DMS53 treated with DMSO at 0.1 percent for 48 hours (cell line): ENCODE measurements around the gene BAIAP3.

Experiments used
- DNase-seq: peaks from one replicate; lab custom pipeline; 2025; ENCODE audit not compliant: unreplicated experiment; lab: John Stamatoyannopoulos, UW

Gene BAIAP3

DNA sequence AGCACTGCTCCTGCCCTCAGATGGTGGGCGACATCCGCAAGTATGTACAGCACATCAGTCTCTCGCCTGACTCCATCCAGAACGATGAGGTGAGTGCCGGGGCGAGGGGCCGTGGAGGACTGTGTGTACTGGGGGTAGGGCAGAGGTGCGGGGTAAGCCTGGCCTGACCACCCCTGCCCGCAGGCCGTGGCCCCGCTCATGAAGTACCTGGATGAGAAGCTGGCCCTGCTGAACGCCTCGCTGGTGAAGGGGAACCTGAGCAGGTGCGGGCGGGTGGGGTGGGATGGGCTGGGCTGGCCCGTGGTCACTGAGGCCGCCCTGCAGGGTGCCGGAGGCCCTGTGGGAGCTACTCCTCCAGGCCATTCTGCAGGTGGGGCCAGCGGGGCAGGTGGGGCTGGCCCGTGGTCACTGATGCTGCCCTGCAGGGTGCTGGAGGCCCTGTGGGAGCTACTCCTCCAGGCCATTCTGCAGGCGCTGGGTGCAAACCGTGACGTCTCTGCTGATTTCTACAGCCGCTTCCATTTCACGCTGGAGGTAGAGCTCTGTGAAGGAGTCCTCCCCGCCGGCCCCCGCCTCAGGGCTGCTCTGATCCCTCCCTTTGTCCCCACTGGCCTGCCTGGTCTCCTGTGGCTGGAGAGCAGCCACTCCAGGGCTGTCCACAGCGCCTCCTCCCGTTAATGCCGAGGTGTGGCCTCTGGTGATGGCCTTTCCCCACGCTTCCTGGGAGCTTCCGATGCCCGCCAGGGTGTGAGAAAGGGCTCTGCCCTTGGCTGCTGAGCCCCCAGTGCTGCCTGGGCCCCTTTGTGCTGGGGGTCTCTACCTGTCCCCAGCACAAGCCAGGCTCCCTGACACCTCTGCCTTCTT is 13.2 kb downstream of the BAIAP3 start:
- no peak for DNase-seq

DNA sequence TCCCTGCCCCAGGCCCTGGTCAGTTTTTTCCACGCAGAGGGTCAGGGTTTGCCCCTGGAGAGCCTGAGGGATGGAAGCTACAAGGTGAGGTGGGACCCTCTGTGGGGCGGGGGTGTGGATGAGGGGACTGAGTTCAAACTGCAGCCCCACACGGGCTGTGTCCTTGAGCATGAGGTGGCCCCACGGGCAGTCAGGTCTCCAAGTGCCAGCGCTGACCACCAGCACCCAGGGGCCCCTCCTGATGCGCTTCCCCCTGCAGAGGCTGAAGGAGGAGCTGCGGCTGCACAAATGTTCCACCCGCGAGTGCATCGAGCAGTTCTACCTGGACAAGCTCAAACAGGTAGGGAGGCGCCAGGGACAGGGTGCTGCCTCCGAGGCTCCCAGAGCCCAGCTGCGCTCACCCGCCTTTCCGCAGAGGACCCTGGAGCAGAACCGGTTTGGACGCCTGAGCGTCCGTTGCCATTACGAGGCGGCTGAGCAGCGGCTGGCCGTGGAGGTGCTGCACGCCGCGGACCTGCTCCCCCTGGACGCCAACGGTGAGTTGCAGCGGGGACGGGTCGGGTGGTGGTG is 13.9 kb downstream of the BAIAP3 start:
- no peak for DNase-seq

DNA sequence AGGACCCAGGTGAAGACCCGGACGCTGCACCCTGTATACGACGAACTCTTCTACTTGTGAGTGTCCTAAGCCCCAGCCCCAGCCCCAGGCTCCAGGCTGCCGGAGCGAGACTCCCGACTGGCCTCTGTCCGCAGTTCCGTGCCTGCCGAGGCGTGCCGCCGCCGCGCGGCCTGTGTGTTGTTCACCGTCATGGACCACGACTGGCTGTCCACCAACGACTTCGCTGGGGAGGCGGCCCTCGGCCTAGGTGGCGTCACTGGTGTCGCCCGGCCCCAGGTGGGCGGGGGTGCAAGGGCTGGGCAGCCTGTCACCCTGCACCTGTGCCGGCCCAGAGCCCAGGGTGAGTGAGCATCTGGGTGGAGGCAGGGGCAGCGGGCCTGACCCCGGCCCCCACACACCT is 14.5 kb downstream of the BAIAP3 start:
- no peak for DNase-seq

DNA sequence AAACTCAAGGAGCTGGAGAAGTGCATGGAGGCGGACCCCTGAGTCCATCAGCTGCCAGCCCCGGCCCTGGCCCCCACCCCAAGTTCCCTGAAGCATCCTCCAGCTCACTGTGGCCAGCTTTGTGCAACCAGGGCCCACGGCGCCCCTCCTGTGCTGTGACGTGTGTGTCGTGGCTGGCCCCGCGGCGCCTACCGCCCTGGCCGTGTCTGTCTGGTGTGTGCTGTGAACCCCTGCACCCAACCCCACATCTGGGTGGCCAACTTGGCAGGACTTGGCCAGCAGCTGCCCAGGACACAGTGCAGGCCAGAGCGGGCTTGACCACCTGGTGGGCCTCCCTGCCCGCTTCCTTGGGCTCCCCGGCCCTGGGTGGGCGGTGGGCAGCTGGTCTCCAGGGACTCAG is 15.0 kb downstream of the BAIAP3 start:
- DNase-seq = no peak

DNA sequence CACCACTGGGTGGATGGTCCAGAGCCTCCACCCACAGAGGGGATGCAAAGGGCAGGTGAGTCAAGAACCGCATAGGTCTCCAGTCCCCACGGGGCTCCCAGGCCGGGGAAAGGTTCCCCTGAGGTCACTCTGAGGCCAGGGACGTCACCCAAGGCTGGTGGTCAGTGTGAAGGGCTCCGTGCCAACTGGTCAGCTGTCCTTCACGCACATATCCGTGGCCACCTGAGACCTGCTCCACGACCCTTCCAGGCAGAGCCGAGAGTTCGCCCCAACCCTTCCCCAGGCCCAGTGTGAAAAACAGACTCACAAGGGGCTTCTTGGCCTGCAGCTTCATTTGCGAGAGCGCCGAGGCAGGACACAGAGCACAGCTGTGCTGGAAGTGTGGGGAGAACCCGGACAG is 15.5 kb downstream of the BAIAP3 start:
- no peak for DNase-seq

DNA sequence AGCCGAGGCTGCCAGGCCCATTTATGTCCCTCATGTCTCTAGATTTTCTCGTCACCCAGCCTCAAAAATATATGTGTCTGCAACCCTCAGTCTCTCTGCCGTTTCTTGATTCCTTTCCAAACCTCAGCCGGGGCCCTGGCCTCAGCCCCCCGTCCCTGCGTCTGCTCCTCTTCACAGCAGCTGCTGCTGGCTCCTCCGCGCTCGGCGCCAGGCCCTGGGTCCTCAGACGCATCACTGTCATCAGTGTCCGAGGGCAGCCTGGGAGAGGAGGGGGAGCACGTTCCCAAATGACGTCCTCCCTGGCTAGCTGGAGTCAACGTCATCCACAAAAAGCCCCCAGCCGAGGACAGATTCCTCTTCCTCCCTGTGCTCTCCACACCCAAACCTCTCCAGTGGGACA is 15.9 kb downstream of the BAIAP3 start:
- DNase-seq = no peak

DNA sequence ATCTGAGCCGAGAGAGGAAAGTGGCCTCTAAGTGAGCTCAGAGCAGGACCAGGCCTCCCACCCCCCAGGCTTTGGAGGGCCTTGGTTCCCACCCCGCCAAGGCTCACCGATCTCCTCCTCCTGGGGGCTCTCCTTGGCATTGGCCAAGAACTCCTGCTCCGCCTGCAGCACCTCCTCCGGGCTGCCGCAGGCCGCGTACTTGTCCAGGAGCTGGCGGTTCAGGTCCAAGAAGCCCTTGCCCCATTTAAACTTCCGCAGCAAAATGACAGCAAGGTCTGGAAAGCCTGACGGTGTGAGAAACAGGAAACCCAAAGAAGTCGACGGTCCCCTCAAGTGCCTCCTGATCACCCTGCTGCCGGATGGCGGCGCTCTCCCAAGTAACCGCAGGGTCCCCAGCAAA is 16.5 kb downstream of the BAIAP3 start:
- DNase-seq = no peak

DNA sequence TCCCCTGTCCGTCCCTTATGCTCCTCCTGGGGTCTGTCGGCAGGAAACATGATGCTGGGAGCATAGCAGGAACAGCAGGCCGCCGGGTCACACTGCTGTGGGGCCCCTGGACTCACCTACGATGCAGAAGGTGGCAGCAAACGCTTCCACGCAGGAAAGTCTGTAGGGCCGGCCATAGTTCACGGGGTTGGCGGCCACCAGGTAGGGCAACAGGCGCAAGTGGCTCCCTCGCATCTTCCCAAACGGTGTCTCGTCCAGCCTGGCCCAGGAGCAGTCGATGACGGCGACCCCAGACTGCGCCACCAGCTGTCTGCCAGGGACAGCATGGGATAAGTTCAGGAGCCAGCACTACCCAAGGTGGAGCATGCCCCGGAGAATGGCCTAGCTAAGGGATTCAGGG is 17.2 kb downstream of the BAIAP3 start:
- DNase-seq = no peak

DNA sequence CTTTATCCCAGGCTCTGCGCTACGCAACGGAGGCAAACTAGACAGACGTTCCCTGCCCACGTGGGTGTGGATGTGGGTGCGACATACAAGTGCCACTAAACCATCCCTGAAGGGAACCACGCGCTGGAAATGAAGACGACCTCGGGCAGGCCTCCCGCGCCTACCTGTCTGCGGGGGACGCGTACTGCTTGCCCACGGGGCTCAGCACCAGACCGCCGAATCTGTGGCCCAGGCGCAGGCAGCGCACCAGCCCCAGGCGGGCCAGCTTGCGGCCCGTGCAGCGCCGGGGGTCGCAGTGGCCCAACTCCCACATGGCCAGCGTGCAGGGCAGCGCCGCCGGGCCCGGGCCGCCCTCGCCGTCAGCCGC is 17.8 kb downstream of the BAIAP3 start:
- DNase-seq = no peak

DNA sequence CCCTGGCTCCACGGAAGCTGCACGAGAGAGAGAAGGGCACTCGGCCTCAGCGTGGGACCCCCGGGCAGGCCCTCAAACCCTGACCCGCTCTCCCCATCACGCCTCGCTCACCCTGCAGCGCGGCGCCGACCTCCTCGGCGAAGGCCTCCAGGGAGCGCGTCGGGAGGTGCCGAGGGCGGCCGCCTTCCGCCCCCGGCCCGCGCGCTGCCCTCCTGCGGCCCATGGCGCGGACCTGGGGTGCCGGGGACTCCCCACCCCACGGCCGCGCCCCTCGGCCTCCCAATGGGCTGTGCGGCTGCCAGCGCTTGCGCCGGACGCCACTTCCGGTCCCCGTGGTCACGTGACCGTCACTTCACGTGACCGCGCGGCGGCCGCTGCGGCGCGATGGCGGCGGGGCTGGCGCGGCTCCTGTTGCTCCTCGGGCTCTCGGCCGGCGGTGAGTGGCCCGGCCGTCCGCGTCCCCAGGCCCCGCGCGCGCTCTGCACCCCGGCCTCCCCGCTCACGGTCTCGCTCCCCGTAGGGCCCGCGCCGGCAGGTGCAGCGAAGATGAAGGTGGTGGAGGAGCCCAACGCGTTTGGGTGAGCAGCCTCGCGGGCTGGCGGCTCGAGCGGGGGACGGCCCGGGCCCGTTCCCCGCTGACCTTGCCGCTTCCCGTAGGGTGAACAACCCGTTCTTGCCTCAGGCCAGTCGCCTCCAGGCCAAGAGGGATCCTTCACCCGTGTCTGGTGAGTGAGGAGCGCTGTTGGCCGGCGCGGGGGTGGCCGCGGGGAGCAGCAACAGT is 18.3 kb downstream of the BAIAP3 start, which contains the start of the genes GNPTG and TSR3:
GNPTG (plus strand) TSS at position 350 of the 781 bp plus-strand sequence; CDS start at position 385, 35 bp downstream.
TSR3 (minus strand) TSS at position 297 of the 781 bp plus-strand sequence; CDS start at position 223, 74 bp downstream.
- DNase-seq = peak; percentile 20

DNA sequence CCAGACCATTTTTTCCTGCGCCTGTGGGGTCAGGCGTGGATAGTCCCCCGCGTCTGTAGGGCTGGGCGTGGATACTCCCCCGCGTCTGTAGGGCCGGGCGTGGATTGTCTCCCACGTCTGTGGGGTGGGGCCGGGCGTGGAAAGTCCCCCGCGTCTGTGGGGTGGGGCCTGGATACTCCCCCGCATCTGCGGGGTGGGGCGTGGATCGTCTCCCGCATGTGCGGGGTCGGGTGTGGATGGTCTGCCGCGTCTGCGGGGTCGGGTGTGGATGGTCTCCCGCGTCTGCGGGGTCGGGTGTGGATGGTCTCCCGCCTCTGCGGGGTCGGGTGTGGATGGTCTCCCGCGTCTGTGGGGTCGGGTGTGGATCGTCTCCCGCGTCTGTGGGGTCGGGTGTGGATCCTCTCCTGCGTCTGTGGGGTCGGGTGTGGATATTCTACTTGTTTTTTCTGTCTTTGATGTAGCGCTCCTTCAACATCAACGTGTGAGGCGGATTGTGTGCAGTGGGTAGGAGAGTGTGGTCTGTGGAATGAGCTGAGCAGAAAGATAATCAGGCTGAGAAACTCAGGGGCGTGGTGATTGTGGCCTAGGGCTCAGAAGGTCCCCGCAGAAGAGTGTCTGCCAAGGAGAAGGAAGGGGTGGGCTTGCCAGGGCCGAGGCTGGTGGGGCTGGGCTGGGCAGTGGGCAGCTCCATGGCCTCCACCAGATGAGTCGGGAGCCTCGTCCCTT is 21.5 kb downstream of the BAIAP3 start:
- no peak for DNase-seq

DNA sequence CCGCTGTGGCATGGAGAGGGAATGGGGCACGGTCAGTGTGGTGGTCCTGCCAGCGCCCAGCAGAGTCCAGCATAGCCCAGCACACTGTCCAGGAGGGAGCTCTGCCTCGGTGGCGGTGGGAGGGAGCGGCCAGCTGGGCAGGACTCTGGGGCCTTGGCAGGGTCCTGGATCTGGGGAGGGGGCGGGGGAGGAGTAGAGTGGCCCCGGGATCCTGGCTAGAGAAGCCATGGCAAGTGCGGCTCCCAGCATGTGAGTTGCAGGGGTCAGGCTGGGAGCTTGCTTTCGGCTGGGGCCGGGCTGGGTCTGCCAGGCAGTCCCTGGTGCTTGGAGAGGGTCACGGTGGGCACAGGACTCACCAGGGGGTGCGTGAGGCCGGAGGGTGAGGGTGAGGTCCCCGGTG is 22.1 kb downstream of the BAIAP3 start:
- no peak for DNase-seq

DNA sequence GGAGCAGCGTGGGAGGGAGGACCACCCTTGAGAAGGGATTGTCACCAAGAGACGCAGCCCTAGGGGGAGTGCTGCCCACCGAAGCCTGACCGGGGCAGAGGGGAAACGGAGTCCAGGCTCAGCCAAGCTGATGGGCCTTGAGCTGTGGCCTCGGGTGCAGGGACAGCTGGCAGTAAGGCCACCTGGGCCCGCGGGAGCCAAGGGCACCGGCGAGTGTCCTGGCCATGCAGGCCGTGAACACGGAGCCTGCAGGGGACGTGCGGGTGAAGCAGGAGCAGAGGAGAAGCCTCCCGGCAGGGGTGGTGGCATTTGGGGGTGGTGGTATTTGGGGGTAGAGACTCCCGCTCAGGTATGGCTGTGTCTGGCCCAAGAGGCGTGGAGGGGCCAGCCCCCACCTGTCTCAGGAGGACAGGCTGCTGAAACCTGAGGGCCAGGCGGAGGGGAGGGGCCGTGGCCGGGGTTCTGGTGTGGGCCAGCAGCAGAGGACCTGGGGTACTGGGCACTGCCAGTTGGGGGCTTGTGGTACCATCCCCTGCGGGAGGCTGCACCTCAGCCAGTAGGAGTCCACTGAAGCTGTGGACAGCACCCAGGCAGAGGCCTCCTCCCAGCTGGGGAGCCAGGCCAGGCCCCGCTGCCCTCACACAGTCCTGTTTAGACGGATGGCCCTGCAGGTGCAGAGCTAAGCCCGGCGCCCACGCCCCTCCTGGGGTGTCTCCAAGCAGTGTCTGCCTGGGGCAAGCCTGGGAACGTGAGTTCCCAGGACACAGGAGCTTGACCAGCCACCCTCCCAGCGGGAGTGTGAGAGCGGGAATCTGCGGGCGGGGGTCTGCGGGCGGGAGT is 22.8 kb downstream of the BAIAP3 start:
- DNase-seq = no peak

DNA sequence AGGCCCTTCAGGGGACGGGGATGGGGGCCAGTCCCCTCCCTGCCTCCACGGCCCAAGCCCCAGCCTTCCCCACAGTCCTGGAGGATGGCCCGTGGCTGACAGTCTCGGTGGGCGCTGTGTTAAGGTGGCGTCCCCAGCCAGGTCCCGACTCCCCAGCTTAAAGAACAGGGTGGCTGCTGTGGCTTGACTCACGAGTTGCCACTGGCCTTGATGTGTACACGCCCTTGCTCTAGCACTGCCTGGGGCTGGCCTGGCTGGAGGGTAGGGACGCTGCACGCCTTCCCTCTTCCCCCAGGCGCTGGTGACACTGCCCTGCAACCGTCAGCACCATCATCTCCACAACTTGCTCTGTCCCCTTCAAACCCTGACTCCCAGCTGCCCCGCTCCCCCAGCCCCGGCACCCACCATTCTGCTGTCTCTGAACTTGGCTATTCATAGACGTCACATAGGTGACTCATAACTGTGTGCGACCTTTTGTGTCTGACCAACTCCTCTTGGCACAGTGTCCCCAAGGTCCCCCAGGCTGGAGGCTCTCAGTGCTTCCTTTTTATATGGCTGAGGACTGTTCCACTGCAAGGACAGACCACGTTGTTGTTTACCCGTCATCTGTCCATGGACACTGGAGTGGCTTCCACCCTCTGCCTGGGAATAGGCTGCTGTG is 24.6 kb downstream of the BAIAP3 start:
- DNase-seq = no peak

DNA sequence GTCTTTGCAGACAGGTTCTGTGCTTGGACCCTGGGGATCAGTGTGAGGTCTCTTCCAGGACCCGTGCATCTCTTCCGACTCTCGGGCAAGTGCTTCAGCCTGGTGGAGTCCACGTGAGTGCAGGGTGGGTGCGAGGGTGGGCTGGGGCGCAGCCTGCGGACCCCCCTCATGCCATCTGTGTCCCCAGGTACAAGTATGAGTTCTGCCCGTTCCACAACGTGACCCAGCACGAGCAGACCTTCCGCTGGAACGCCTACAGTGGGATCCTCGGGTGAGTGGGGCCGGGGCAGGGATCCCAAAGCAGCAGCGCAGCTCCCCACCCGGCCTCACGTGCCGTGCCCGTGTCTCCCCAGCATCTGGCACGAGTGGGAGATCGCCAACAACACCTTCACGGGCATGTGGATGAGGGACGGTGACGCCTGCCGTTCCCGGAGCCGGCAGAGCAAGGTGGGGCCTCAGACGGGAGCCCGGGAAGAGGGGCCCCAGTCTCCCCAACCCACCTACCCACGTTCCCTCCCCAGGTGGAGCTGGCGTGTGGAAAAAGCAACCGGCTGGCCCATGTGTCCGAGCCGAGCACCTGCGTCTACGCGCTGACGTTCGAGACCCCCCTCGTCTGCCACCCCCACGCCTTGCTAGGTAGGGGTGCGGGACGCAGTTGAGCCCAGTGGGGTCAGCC is 28.4 kb downstream of the BAIAP3 start:
- no peak for DNase-seq

DNA sequence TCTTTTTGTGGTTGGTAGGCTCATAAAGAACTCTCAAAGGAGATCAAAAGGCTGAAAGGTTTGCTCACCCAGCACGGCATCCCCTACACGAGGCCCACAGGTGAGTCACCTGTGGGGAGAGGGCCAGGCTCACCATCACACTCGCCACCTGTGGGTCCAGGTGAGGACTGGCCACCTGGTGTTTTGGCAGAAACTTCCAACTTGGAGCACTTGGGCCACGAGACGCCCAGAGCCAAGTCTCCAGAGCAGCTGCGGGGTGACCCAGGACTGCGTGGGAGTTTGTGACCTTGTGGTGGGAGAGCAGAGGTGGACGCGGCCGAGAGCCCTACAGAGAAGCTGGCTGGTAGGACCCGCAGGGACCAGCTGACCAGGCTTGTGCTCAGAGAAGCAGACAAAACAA is 29.4 kb downstream of the BAIAP3 start:
- DNase-seq = peak; percentile 38

DNA sequence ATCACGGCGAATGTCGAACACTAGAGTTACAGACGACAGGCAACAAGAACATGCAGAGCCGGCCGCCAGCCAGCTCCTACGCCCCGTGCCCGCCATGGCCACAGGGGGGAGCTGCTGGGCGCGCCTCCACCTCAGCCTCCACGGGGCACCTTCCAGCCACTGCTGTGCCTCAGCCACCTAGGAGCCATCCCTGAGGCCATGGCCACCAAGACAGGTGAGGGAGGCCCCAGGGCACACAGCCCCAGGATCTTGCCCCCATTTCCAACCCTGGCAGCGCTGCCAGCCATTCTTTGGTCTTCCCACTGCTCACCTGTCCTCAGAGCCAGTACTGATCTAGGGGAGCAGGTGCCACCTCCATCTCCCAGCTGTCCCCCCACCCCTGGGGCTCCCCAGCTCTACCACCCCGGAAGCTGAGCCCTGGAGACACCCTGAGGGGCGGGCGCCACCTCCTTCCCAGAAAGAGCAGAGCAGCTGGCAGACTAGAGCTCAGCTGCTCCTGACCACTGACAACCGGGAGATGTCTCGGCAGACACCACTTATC is 30.1 kb downstream of the BAIAP3 start:
- DNase-seq = peak; percentile 60

DNA sequence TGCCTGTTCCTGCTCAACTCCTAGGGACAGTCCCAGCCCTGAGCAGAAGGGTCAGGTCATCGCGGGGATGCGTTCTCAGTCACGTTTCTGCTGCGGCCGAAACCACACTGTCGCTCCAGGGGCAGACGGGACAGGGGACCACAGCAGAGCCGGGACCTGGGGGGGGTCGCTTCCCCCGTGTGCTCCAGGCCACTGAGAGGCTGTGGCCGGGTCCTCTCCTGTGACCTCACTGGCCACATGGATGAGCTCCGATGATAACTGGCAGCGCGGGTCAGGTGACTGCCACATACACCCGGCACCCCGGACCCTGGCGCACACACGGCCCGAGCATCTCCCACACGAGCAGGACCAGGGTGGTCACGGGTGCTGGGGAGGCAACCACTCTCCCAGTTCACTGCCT is 31.1 kb downstream of the BAIAP3 start:
- no peak for DNase-seq
